SHP77 treated with DMSO at 0.1 percent for 48 hours (cell line): ENCODE results near the gene LRRC25.

Source experiments
- DNase-seq: peaks from one replicate; lab custom pipeline; 2025; lab: John Stamatoyannopoulos, UW

The LRRC25 gene

DNA sequence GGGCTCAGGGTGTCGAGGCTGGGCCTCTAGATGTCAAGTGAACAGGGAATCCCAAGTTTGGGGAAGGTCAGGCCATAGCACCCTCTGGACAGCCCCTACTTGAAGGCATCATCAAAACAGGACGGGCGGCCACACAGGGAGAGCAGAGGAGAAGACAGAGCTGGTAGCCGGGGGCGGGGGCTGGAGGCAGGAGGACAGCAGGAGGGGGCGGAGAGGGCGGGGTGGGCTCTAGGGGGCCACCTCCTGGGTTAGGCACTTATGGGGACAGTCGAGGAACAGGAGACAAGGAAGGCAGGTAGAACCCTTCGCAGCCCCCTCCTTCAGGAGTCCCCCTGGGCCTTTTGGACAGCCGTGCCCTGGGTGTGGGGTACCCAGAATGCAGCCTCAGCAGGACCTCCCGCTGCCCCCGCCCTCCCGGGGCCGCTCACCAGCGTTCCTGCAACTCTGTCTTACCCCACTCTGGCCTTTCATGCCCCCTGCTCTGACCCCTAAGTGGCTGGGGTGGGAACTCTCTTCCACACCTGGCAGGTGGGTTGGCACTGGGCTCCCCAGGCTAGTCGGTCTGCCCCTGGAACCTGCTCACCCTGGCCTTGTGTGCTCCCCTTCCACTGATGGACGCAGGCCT is 27.6 kb upstream of the LRRC25 start:
- DNase-seq = no peak

DNA sequence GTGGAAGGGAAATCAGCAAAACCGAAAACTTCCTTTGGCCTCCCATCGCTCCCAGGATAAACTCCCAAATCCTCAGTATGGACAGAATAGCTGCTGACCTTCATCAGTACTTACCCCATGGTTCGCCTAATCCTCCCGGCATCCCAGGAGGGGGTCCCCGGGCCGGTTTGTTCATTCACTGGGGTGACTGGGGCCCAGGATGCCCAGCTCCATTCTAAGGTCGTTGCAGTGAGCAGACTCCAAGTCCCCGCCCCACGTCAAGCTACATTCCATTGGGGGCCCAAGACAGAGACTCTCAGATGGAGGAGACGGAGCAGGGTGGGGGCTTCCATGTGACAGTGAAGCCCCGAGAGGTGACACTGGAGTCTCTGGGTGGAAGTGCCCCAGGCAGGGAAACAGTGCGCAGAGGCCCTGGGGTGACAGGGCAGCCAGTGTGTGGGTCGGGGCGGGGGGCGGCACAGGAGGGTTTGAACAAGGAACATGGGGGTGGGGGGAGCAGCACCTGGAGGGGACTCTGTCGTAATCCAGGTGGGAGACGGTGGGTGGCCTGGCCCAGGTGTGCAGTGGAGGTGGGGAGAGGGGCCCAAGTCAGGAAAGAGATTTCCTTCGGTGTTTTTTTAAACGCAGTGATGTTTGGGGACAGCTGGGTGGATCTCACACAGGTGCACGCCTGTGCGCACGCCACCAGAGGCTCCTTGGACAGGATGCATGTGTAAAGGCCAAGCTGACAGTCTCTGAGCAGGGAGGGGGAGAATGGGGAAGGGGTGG is 26.9 kb upstream of the LRRC25 start:
- no peak for DNase-seq

DNA sequence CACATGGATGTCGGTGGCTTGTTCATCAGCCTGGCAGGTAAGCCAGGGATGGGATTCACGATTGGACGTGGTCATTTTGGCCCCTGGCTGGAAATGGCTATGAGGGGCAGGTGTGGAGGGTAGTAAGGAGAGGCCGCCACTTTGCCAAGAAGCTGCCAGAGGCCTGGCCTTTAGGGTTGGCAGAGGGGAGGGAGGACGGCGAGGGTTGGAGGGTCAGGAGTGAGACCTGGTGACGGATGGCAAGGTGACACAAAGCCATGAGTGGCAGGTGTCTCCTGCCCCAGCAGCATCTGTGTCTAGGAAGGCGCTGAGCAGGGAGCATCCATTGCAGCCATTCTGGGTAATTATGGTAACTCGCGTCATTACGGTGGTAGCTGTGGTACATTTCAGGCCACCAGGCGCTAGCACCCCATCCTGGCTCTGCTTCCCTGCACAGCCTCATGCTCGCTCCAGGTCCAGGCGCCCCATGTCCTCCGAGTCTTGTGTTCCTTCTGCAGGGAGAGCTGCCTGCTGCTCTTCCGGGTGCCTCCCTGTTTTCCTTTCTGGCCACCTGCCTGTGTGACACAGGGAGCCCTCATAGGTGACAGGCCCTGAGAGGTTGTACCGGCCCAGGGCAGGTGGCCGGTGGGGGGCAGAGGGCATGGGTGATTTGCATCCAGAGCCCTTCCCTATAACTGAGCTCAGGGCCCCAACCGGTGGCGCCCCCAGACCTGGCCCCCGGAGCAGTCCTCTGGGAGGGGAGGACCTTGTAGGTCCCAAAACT is 26.0 kb upstream of the LRRC25 start:
- no peak for DNase-seq

- no peak for DNase-seq
Observed at GRCh38 chr19:18422530-18423191, 25.2 kb upstream of the LRRC25 start.

- no peak for DNase-seq
Observed at GRCh38 chr19:18421371-18421959, 24.0 kb upstream of the LRRC25 start.

GRCh38 chr19:18420930-18421329 is 23.5 kb upstream of the LRRC25 start:
- DNase-seq = no peak

- no peak for DNase-seq
Observed at GRCh38 chr19:18419699-18420460, 22.5 kb upstream of the LRRC25 start.

GRCh38 chr19:18419195-18419698 is 21.8 kb upstream of the LRRC25 start, which contains the start of gene SSBP4:
SSBP4 (plus strand) TSS chr19:18419398; CDS start chr19:18419649, 251 bp downstream.
- peak; percentile 27 for DNase-seq

DNA sequence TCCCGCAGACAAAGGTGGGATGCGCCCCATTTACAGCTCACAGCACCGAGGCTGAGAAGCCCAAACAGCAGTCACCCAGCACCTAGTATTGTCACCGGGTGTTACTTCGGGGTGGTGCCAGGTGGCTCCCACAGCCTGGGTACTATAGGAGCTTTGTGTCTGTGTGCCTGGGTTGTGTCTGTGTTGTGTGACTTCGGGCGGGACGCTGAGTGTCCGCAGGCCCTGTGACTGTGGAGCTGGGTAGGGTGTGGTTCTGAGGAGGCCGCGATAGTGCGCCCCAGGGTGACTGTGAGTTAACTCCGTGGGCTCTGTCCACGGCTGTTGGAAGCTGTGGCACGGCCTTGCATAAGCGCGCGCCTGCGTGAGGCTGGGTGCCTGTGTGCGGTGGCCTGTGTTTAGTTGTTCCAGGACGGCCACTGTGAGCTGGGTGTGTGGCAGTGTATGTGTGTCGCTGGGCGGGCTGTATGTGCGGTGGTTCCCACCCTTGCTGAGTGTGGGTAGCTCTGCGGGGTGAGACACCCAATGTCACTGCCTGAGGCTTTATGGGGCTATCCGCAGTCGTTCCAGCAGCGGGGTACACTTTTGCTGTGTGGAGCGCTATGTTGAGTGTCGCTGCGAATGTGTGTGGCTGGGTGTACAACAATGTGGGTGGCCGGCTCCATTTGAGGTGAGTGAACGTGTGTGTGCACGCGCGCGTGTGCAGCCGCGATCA is 21.2 kb upstream of the LRRC25 start:
- no peak for DNase-seq

- no peak for DNase-seq
Observed at GRCh38 chr19:18418029-18418482, 20.6 kb upstream of the LRRC25 start.

DNA sequence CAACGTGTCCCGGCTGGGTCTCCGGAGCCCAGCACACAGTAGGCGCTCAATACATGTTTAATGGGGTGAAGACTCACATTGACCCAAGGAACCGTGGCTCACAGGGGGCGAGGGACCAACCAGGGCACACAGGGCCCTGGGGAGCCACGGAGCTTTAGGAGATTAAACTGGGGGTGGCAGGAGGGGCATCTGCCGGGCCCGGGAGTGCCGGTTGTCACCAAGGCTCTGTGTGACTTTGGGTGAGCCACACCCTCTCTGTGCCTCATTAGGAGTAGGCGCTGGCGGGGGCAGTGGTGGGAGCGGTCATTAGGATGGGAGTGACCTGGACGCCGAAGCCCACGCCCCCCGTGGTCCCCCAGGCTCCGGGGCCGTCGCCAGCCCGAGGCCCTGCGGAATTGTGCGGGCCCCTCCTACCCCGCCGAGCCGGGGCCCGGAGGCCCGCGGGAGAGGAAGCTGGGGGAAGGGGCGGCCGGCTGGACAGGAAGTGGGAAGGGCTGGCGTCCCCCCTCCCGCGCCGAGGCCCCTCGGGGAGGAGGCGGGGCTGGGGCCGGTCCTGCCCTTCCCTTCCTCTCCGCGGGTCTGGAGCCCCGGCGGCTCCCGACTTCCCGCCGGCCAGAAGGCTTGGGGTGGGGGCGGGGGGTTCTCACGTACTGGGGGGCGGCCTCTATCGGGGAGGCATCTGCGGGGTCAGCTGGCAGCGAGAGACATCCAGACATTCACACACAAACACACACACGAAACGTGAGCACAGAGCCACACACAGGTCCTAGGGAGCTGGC is 20.0 kb upstream of the LRRC25 start:
- DNase-seq = peak; percentile 54

GRCh38 chr19:18416778-18417249 is 19.4 kb upstream of the LRRC25 start:
- DNase-seq = peak; percentile 64

DNA sequence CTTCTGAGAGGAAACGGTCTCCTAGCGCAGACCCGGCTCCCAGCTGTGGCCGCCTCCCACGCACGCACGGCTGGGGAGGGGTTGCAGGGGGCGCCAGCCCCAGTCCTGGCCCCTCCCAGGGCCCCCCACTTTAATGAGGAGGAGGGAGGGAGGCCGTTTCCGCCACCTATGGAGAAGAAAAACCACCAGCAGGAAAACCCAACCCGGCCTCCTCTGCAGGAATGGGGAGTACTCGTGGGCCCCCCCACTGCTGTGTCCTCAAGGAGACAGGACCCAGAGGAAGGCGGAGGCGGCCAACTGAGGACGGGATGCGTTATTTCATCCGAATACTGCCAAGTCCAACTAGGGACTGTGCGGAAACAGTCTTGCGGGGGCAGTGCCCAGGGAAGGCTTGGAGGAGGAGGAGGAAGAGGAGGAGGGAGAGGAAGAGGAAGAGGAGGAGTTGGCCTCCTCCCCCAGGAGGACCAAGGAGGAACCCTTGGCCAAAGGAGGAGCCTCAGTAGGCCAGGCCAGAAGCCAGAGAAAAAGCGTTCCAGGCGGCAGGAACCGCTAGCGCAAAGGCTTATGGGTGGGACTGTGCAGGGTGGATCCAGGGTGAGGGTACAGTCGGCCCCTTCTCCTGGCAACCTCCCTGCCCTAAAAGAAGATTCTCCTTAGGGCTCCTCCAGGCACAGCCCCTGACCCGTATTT is 17.9 kb upstream of the LRRC25 start:
- no peak for DNase-seq

- DNase-seq = no peak
Observed at GRCh38 chr19:18414504-18415177, 17.2 kb upstream of the LRRC25 start.

- DNase-seq = no peak
Observed at GRCh38 chr19:18412610-18413239, 15.3 kb upstream of the LRRC25 start.

GRCh38 chr19:18408053-18408476 is 10.6 kb upstream of the LRRC25 start:
- DNase-seq = peak; percentile 28

- DNase-seq = no peak
Observed at GRCh38 chr19:18406749-18407148, 9.3 kb upstream of the LRRC25 start.
